HG02973 (cell line): Measurements from ENCODE around the gene NFIX.
"Not testable (repeated sequence)": the region's sequence is repeated elsewhere in the genome, so short reads cannot be mapped to it uniquely, and the experiment has no call there.

Experiments
- ATAC-seq: cut with Tn5 transposase; IDR thresholded peaks from one replicate; pipeline ENCODE4 v1.9.1; 2021; ENCODE audit warnings: moderate library complexity; ENCODE audit not compliant: unreplicated experiment

The NFIX gene

DNA sequence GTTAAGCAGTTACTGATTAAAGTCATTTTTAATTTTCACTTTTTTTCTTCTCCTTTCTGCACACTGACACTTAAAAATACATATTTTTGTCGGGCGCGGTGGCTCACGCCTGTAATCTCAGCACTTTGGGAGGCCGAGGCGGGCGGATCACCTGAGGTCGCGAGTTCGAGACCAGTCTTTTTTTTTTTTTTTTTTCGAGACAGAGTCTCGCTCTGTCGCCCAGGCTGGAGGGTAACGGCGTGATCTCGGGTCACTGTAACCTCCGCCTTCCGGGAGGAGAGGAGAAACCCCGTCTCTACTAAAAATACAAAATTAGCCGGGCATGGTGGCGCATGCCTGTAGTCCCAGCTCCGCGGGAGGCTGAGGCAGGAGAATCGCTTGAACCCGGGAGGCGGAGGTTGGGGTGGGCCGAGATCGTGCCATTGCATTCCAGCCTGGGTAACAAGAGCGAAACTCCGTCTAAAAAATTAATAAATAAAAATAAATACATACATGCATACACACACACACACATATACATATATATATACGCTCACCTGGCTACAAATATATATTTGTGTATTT, 37.8 kb upstream of the NFIX start:
- not testable (repeated sequence) for ATAC-seq

DNA sequence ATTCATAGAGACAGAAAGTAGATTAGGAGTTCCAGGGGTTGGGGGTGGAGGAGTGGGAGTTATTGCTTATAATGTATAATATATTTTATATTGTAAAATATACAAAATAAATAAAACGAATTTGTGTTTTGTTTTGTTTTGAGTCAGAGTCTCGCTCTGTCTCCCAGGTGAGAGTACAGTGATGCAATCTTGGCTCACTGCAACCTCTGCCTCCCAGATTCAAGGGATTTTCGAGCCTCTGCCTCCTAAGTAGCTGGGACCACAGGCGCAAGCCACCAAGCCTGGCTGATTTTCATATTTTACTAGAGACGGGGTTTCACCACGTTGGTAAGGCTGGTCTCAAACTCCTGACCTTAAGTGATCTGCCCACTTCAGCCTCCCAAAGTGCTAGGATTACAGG, 35.8 kb upstream of the NFIX start:
- ATAC-seq, result no peak

- ATAC-seq, result no peak
These were observed 30.1 kb upstream of the NFIX start for GRCh38 chr19:12965017-12965811.

GRCh38 chr19:12965812-12966135, 29.5 kb upstream of the NFIX start:
- ATAC-seq, result no peak

- ATAC-seq, result no peak
These were observed 27.4 kb upstream of the NFIX start for GRCh38 chr19:12967907-12968306.

DNA sequence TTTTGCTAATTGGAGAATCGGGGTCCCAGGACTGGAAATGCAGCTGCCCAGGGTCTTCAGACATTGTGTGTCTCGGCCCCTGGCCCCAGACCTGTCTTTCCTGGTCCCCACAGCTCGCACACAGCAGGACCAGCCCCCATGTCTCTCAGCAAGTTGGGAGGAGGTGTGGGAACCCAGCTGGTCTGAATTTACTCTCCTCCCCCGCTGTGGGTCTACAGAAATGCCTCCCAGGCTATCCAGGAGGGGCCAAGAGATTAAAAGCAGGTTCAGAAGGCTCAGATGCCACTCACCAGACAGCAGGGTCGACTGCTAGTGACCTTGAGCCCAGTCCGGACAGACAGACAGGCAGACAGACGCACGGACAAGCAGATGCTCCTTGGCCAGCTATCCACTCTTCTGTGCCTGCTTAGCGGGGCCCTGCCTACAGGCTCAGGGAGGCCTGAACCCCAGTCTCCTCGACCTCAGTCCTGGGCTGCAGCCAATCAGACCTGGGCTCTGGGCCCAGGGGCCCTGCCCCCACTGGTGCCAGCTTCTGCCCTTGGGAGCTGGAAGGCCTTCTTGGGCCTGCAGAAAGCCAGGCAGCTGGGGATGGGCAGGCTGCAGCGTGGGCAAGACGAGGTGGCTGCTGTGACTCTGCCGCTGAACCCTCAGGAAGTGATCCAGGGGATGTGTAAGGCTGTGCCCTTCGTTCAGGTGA, 25.8 kb upstream of the NFIX start, which contains the start of gene DAND5:
Gene DAND5, plus strand, starts transcription at position 285 of the 697 bp plus-strand sequence. Its CDS starts 85 bp downstream, at position 370.
- no peak for ATAC-seq

DNA sequence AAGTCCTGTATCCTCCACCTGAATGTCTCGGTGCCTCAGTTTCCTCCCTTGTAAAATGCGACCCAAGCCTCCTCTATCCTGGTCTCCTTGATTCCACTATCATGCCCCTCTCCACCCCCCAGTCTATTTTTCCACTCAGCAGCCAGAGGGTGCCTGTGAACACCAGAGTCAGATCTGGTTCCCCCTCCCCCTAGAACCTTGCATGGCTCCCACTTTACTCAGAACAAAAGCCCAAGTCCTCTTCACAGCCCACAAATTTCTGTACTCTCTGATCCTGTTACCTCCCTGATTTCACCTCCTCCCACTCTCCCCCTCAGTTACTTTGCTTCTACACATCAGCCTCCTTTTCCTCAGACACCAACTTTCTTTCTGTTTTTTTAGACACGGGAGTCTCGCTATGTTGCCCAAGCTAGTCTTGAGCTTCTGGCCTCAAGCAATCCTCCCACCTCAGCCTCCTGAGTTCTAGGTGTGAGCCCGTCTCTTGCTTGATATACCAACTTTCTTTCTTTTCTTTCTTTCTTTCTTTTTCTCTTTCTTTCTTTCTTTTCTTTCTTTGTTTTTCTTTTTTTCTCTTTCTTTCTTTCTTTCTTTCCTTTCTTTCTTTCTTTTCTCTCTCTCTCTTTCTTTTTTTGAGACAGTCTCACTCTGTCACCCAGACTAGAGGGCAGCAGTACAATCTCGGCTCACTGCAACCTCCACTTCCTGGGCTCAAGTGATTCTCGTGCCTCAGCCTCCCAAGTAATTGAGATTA, 25.0 kb upstream of the NFIX start:
- ATAC-seq, result no peak

- ATAC-seq, result no peak
These were observed 22.0 kb upstream of the NFIX start for GRCh38 chr19:12973236-12973635.

GRCh38 chr19:12974301-12975220, 20.7 kb upstream of the NFIX start:
- no peak for ATAC-seq

GRCh38 chr19:12975221-12975741, 20.0 kb upstream of the NFIX start:
- no peak for ATAC-seq

DNA sequence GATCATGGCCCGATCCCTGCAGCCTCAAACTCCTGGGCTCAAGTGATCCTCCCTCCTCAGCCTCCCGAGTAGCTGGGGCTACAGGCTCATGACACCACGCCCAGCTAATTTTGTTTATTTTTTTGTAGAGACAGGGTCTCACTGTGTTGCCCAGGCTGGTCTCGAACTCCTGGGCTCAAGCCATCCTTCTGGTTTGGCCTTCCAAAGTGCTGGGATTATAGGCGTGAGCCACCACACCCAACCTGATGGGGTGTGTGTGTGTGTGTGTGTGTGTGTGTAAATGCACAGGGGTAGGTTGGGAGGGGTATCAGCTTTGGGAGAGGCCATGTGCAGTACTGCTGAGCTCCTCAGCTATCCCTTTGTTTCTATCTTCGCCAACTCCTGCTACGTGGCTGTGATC, 19.2 kb upstream of the NFIX start:
- not testable (repeated sequence) for ATAC-seq

DNA sequence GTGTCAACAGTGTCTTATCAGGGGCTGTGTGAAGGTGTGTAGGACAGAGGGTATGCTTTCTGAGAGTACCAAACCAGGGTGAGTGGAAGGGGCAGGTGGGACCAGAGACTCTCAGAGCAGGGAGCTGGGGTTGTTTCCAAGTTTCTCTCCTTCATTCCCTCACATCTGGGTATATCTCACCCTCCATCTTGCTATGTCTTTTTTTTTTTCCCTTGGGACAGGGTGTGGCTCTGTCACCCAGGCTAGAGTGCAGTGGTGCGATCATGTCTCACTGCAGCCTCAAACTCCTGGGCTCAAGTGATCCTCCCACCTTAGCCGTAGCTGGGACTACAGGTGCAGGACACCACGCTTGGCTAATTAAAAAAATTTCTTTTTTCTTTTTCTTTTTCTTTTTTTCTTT, 15.3 kb upstream of the NFIX start:
- ATAC-seq, result no peak

GRCh38 chr19:12982648-12983047, 12.6 kb upstream of the NFIX start:
- ATAC-seq, result no peak

DNA sequence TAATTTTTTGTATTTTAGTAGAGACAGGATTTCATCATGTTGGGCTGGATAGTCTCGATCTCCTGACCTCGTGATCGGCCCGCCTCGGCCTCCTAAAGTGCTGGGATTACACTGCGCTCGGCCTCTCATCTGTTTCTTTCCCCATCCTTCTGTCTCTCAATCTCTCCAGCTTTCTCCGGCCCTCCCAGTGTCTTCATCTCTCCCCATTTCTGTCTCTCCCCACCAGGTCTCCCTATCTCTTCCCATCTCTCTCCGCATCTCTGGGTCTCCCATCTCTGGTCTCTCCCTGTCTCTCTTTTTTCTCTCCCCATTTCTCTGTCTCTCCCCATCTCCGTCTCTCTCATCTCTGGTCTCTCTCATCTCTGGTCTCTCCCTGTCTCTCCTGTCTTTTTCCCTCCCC, 12.2 kb upstream of the NFIX start:
- ATAC-seq, result no peak

DNA sequence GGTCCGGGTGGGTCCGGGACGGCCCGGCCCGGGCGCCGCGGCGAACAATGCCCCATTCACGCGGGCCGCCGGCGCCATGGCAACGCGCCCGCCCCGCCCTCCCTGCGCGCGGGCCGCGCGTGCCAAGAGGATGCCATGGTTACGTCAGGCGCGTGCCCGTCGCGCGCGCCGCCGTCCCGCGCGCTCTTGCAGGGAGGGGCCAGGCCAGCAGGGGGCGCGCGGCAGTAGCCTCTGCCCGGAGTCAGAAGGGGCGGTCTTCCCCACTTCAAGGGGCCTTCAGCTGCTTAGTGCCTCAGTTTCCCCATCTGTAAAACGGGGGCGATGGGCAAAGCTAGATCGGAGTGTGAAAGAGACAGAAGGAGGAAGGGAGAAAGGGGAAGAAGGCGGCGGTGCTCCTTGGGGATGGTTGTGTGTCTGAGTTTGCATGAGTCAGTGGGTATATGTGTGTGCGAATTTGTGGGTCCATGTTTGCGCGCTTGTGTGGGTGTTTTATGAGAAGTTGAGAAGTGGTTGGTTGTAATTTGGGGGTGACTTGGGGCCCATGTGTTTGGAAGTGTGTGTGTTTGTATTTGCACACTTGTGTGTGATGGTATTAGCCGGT, 11.6 kb upstream of the NFIX start:
- ATAC-seq, result no peak

DNA sequence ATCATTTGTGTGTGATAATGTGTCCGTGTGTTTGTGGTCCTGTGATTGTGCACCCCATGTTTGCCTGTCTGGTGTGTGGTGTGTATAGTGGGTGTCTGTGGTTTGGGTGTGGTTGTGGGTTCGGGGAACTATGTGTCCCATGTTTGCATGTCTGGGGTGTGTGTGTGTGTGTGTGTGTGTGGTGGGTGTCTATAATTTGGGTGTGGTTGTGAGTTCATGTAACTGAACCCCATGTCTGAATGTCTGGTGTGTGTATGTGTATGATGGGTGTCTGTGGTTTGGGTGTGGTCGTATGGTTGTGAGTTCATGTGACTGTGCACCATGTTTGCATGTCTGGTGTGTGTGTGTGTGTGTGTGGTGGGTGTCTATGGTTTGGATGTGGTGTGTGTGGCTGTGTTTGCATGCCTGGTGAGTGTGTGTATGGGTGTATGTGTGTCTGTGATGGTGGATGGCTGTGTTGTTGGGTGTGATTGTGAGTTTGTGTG, 11.1 kb upstream of the NFIX start:
- no peak for ATAC-seq

DNA sequence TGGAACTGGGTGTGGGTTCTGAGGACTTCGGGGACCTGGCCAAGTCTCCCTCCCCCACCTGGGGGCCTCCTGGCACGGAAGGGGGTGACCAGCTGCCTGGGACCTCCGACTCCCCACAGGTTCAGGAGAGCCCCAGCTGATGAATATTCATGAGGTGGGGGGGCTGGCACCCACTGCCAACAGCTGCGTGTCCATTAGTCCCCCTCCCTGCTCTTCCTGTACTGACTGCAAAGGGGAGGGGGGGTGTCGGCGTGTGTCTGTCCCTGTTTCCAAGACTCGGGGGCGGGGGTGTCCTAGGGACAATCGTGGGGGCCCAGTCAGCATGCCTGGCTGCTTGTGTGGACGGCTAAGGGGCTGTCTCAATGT, 10.6 kb upstream of the NFIX start:
- no peak for ATAC-seq

- no peak for ATAC-seq
These were observed 10.1 kb upstream of the NFIX start for GRCh38 chr19:12985049-12985776.

DNA sequence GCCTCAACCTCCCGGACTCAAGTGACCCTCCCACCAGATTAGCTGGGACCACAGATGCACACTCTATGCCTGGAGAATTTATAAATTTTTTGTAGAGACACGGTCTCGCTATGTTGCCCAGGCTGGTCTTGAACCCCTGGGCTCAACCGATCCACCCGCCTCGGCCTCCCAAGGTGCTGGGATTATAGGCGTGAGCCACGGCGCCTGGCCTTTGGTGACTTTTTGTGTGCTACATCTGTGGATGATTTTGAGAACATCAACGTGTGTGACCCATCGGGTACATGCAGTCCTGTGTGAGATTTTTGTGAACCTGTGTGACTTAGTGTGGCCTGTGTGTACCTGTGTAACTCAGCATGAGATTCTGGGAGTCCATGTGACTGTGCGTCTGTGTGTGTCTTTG, 8.5 kb upstream of the NFIX start:
- no peak for ATAC-seq
